Fibroblast of lung (primary cell): ENCODE measurements around the gene CHST13. TPM values are rescaled to one million over a fixed set of nuclear protein-coding genes. Genes with fewer than 3 reads are reported as not detected.

Experiments
- DNase-seq, 2 donors: peaks; one replicate each; pipeline versions ENCODE4 v3.0.0 to v3.0.0-alpha.2; 2010; ENCODE audit warnings: low read depth in 2 of 2
- H2AFZ ChIP-seq: 2 replicates; pipeline ENCODE4 v1.5.1; 2012; ENCODE audit warnings: low read length, control low read depth, inconsistent platforms
- H3K27ac ChIP-seq: 2 replicates; pipeline ENCODE4 v1.5.1; 2011; ENCODE audit warnings: low read length, control low read depth; ENCODE audit not compliant: insufficient read depth
- H3K27me3 ChIP-seq: 2 replicates; pipeline ENCODE4 v1.5.1; 2011; ENCODE audit warnings: mild to moderate bottlenecking, low read length; ENCODE audit not compliant: control insufficient read depth, insufficient read depth
- H3K36me3 ChIP-seq: 2 replicates; pipeline ENCODE4 v1.5.1; 2011; ENCODE audit warnings: low read length; ENCODE audit not compliant: control insufficient read depth, insufficient read depth
- H3K4me1 ChIP-seq: 2 replicates; pipeline ENCODE4 v1.5.1; 2011; ENCODE audit warnings: low read length; ENCODE audit not compliant: control insufficient read depth, insufficient read depth; ENCODE audit errors: extremely low read depth
- H3K4me2 ChIP-seq: 2 replicates; pipeline ENCODE4 v1.5.1; 2011; ENCODE audit warnings: low read length, control low read depth; ENCODE audit not compliant: insufficient read depth; ENCODE audit errors: extremely low read depth
- H3K4me3 ChIP-seq, 4 experiments: fragments of 200-600 bp in 1 of 4; sonication (generic) in 1 of 4; replicated peaks in 1 of 4; 2 replicates each; pipeline ENCODE4 v1.5.1; 2011 to 2016; ENCODE audit warnings: low read length in 4 of 4, low read depth in 3 of 4, mild to moderate bottlenecking in 3 of 4, control low read depth in 2 of 4, inconsistent platforms in 1 of 4, mixed read lengths in 1 of 4; ENCODE audit not compliant: insufficient read depth in 1 of 4; ENCODE audit errors: control extremely low read depth in 1 of 4
- H3K79me2 ChIP-seq: 2 replicates; pipeline ENCODE4 v1.5.1; 2012; ENCODE audit warnings: mild to moderate bottlenecking, low read length, inconsistent platforms; ENCODE audit not compliant: control insufficient read depth, insufficient read depth
- H3K9ac ChIP-seq: 2 replicates; pipeline ENCODE4 v1.5.1; 2011; ENCODE audit warnings: mild to moderate bottlenecking, low read length, control low read depth; ENCODE audit not compliant: insufficient read depth
- H3K9me3 ChIP-seq: 2 replicates; pipeline ENCODE4 v1.5.1; 2012; ENCODE audit warnings: low read depth, low read length; ENCODE audit not compliant: control insufficient read depth, insufficient read depth
- H4K20me1 ChIP-seq: 2 replicates; pipeline ENCODE4 v1.5.1; 2011; ENCODE audit warnings: low read length; ENCODE audit not compliant: control insufficient read depth, insufficient read depth; ENCODE audit errors: extremely low read depth
- EZH2 ChIP-seq: IDR thresholded peaks from 2 replicates; pipeline ENCODE4 v1.5.1; 2012; ENCODE audit warnings: low read length, control low read depth, mild to moderate bottlenecking; ENCODE audit errors: missing control alignments
- polyA plus RNA-seq, 2 donors: library from polyadenylated mRNA; depleted of rRNA in 1 of 2; stranded (reverse) in 1 of 2; unstranded in 1 of 2; fragments of >200 nt; gene quantifications; 2 replicates each; pipeline ENCODE4 v1.2.1, GENCODE V29; 2011 to 2012; ENCODE audit warnings: missing spikeins in 1 of 2
- total RNA-seq: library from RNA; depleted of rRNA; stranded (reverse); fragments of >200 nt; gene quantifications from 2 replicates; pipeline ENCODE4 v1.2.1, GENCODE V29; 2014
- TF ChIP-seq, protein P1 (sequence below), 2 donors: IDR thresholded peaks in 1 of 2; conservative IDR thresholded peaks in 1 of 2; 1 replicate in 1 of 2; 2 replicates in 1 of 2; pipeline ENCODE4 v1.5.1; 2011 to 2012; ENCODE audit warnings: low read length in 2 of 2, control low read depth in 1 of 2, inconsistent platforms in 1 of 2, low read depth in 1 of 2, mild to moderate bottlenecking in 1 of 2

The CHST13 gene
- total and polyA plus RNA-seq, 2 donors (not counting 1 experiment from before 2014, with no cell fraction given): under 0.01 TPM; not detected in 1

DNA sequence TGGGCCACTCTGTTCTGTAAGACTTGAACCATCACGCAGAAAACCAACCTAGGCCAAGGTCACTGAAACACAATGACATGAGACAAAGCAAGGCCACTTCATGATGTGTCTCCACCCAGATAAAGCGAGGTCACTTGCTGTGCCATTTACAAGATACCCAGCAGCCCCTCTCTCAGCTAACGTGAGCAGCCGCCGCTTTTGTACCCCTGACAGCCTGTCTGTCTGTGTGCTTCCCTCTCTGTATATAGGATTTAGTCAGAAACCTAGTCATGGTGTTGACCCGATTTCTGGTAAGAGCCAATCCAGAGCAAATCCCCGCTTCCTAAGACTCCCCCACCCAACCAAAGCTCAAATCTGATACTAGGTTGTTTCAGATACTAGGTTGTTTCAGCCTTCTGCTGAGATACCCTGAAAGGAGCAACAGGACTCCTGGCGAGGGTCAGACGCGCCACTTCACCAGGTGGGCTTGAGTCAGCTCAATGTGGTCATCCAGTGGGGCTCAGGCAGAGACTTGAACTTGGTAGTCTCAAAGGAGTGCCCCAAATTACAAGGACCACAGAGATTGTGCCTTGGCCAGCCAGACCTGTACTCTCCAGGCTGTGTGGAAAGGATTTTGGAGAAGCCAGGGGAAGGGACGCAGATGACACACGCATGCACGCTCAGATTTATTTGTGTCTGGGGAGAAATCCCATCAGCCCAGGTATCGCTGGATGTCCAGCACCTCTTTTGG, 45.2 kb upstream of the CHST13 start:
- H3K27ac ChIP-seq: no peak overlapping the region
- H3K9me3 ChIP-seq: no peaks in the 10 kb centered on the region
- no peak overlapping the region for H3K9ac ChIP-seq
- peaks cover 2% of the 10 kb centered on the region for H3K4me1 ChIP-seq
- no peak overlapping the region for H2AFZ ChIP-seq
- H4K20me1 ChIP-seq: no peaks in the 10 kb centered on the region
- no peak overlapping the region for H3K4me3 ChIP-seq
- no peak for TF ChIP-seq EZH2
- TF ChIP-seq, protein P1, sequence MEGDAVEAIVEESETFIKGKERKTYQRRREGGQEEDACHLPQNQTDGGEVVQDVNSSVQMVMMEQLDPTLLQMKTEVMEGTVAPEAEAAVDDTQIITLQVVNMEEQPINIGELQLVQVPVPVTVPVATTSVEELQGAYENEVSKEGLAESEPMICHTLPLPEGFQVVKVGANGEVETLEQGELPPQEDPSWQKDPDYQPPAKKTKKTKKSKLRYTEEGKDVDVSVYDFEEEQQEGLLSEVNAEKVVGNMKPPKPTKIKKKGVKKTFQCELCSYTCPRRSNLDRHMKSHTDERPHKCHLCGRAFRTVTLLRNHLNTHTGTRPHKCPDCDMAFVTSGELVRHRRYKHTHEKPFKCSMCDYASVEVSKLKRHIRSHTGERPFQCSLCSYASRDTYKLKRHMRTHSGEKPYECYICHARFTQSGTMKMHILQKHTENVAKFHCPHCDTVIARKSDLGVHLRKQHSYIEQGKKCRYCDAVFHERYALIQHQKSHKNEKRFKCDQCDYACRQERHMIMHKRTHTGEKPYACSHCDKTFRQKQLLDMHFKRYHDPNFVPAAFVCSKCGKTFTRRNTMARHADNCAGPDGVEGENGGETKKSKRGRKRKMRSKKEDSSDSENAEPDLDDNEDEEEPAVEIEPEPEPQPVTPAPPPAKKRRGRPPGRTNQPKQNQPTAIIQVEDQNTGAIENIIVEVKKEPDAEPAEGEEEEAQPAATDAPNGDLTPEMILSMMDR (conservative IDR thresholded peaks at IDR 0.05 in 1 of 2, IDR thresholded peaks at IDR 0.05 in 1 of 2; ENCODE audit: low read depth in 1 of 2, low read length in 2 of 2): no peak
- DNase-seq: no peak
- no peak overlapping the region for H3K4me2 ChIP-seq
- peaks cover 11% of the 10 kb centered on the region for H3K79me2 ChIP-seq
- H3K27me3 ChIP-seq: no peaks in the 10 kb centered on the region
- no peaks in the 10 kb centered on the region for H3K36me3 ChIP-seq

DNA sequence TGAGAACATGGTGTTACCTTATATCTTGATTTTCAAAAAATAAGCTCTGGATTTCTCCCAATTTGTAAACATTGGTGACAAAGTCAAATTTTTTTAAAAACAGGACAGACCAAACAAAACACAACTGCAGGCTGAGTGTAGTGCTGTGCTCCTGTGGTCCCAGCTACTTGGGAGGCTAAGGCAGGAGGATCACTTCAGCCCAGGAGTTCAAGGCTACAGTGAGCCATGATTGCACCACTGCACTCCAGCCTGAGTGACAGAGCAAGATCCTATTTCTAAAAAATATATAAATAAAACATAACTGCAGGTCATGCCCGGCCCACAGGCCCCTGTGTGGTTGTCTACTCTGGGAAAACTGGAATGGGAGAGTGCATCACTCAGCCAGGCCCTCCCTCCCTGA, 44.3 kb upstream of the CHST13 start:
- Histone ChIP-seq H3K27ac (no peak overlapping the region), H3K27me3 (peaks cover 2% of the 10 kb centered on the region), H3K36me3 (no peaks in the 10 kb centered on the region)

DNA sequence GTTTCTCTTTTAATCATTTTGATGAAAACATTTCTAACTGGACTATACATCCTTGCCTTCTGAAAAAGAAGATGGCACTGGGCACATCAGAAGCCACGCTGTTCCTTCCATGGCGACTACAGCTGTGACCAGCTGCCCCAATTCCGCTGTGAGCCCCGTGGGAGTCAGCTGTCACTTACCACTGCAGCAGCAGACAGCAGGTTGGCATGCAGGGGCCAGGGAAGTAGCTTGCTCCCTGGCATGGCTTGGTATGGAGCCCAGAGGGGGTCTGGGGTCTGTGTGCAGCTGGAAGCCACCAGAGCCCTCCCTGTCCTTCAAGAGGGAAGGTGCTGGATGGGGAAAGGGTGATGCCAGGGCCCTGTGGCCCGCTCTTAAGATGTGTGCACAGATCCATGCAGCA, 43.7 kb upstream of the CHST13 start:
- H3K27me3 ChIP-seq: peaks cover 3% of the 10 kb centered on the region
- H3K9ac ChIP-seq: no peak overlapping the region
- H3K4me2 ChIP-seq: no peak overlapping the region
- H3K36me3 ChIP-seq: no peaks in the 10 kb centered on the region
- DNase-seq: no peak
- H3K9me3 ChIP-seq: no peaks in the 10 kb centered on the region
- H4K20me1 ChIP-seq: no peaks in the 10 kb centered on the region
- TF ChIP-seq, protein P1 (conservative IDR thresholded peaks at IDR 0.05 in 1 of 2, IDR thresholded peaks at IDR 0.05 in 1 of 2; ENCODE audit: low read depth in 1 of 2, low read length in 2 of 2): no peak
- TF ChIP-seq EZH2: no peak
- H2AFZ ChIP-seq: no peak overlapping the region
- H3K27ac ChIP-seq: no peak overlapping the region
- peaks cover 2% of the 10 kb centered on the region for H3K4me1 ChIP-seq
- no peaks in the 10 kb centered on the region for H3K79me2 ChIP-seq
- no peak overlapping the region for H3K4me3 ChIP-seq

More for the DNA sequence above, 44.3 kb upstream of the CHST13 start:
- Histone ChIP-seq H2AFZ (no peak overlapping the region), H3K79me2 (peaks cover 5% of the 10 kb centered on the region), H3K4me1 (peaks cover 2% of the 10 kb centered on the region), H3K9ac (no peak overlapping the region), H3K4me2 (no peak overlapping the region), H4K20me1 (no peaks in the 10 kb centered on the region), H3K4me3 (no peak overlapping the region), H3K9me3 (no peaks in the 10 kb centered on the region)
- no peak for DNase-seq
- TF ChIP-seq, protein P1 (conservative IDR thresholded peaks at IDR 0.05 in 1 of 2, IDR thresholded peaks at IDR 0.05 in 1 of 2; ENCODE audit: low read depth in 1 of 2, low read length in 2 of 2): no peak
- no peak for TF ChIP-seq EZH2
